HEK293T (cell line): ENCODE results near the gene BAIAP2.
A peak's percentile ranks its signal among the peaks of the same experiment; 100 is the strongest.
"Not testable (repeated sequence)": the region's sequence is repeated elsewhere in the genome, so short reads cannot be mapped to it uniquely, and the experiment has no call there.

Source experiments
- CTCF ChIA-PET: fragments of 350-600 bp; formaldehyde crosslinking; extraction: SDS; loops from one replicate; lab custom pipeline; 2021; ENCODE audit warnings: antibody characterized with exemption, inconsistent platforms; lab: Yijun Ruan, JAX
- POLR2A ChIA-PET: fragments of 350-600 bp; formaldehyde crosslinking; extraction: SDS; loops from one replicate; lab custom pipeline; 2020; ENCODE audit warnings: antibody characterized with exemption, inconsistent platforms; lab: Yijun Ruan, JAX
- DNase-seq: peaks from one replicate; pipeline ENCODE4 v3.0.0; 2012; ENCODE audit warnings: mixed read lengths; ENCODE audit errors: extremely low spot score
- ARNT ChIP-seq: fragments of 450-650 bp; IDR thresholded peaks from 2 replicates; pipeline ENCODE4 v1.6.1; 2017; ENCODE audit warnings: mild to moderate bottlenecking
- BHLHE40 ChIP-seq: fragments of 450-650 bp; IDR thresholded peaks from 2 replicates; pipeline ENCODE4 v1.6.1; 2016; ENCODE audit warnings: mild to moderate bottlenecking, moderate library complexity, borderline replicate concordance
- CTBP1 ChIP-seq: fragments of 450-650 bp; IDR thresholded peaks from 2 replicates; pipeline ENCODE4 v1.6.1; 2016; ENCODE audit warnings: borderline replicate concordance
- ELF4 ChIP-seq: fragments of 450-650 bp; IDR thresholded peaks from 2 replicates; pipeline ENCODE4 v1.6.1; 2017; ENCODE audit warnings: antibody characterized with exemption
- FOXA1 ChIP-seq: fragments of 450-650 bp; IDR thresholded peaks from 2 replicates; pipeline ENCODE4 v1.6.1; 2016; ENCODE audit warnings: mild to moderate bottlenecking
- FOXK2 ChIP-seq: fragments of 450-650 bp; IDR thresholded peaks from 2 replicates; pipeline ENCODE4 v1.6.1; 2016; ENCODE audit warnings: mild to moderate bottlenecking
- FOXM1 ChIP-seq: fragments of 450-650 bp; IDR thresholded peaks from 2 replicates; pipeline ENCODE4 v1.6.1; 2017; ENCODE audit warnings: mild to moderate bottlenecking, borderline replicate concordance
- HDGF ChIP-seq: fragments of 450-650 bp; IDR thresholded peaks from 2 replicates; pipeline ENCODE4 v1.6.1; 2017; ENCODE audit warnings: antibody characterized with exemption, borderline replicate concordance
- L3MBTL2 ChIP-seq: fragments of 450-650 bp; conservative IDR thresholded peaks from 2 replicates; pipeline ENCODE4 v1.6.1; 2016; ENCODE audit warnings: mild to moderate bottlenecking
- LEF1 ChIP-seq: fragments of 450-650 bp; IDR thresholded peaks from 2 replicates; pipeline ENCODE4 v1.6.1; 2017; ENCODE audit warnings: mild to moderate bottlenecking, borderline replicate concordance
- NFRKB ChIP-seq: fragments of 450-650 bp; IDR thresholded peaks from 2 replicates; pipeline ENCODE4 v1.6.1; 2016; ENCODE audit warnings: mild to moderate bottlenecking, moderate library complexity
- SP1 ChIP-seq: fragments of 450-650 bp; IDR thresholded peaks from 2 replicates; pipeline ENCODE4 v1.6.1; 2017
- SUZ12 ChIP-seq: fragments of 450-650 bp; IDR thresholded peaks from 2 replicates; pipeline ENCODE4 v1.6.1; 2016; ENCODE audit warnings: mild to moderate bottlenecking
- TARDBP ChIP-seq: fragments of 450-650 bp; IDR thresholded peaks from 2 replicates; pipeline ENCODE4 v1.6.1; 2016
- ZNF384 ChIP-seq: fragments of 450-650 bp; IDR thresholded peaks from 2 replicates; pipeline ENCODE4 v1.6.1; 2016
- TF ChIP-seq, protein P1 (sequence below): fragments of 450-650 bp; IDR thresholded peaks from 2 replicates; pipeline ENCODE4 v1.6.1; 2016

BAIAP2 gene

GRCh38 chr17:81142301-81143199 lies 107.6 kb downstream of the BAIAP2 start:
- ChIA-PET POLR2A (interaction anchor here (1.5 kb wide), 1 partner anchor 96 kb away, joined by 6 read pairs; the partner anchor contains the start of genes NDUFAF8 and TEPSIN), CTCF (interaction anchor here (0.7 to 2.3 kb wide), 11 partner anchors 11 to 242 kb away, joined by 3 to 9 read pairs (median 3); no protein-coding TSS in a partner anchor)
- no peak for TF ChIP-seq FOXM1
- no peak for TF ChIP-seq BHLHE40
- TF ChIP-seq ZNF384: no peak
- TF ChIP-seq SP1: no peak
- no peak for TF ChIP-seq FOXK2
- no peak for TF ChIP-seq ELF4
- TF ChIP-seq L3MBTL2: no peak
- no peak for TF ChIP-seq ARNT
- TF ChIP-seq LEF1: no peak
- no peak for TF ChIP-seq TARDBP
- no peak for TF ChIP-seq NFRKB
- TF ChIP-seq HDGF: no peak
- no peak for TF ChIP-seq CTBP1
- TF ChIP-seq SUZ12: no peak
- TF ChIP-seq, protein P1, sequence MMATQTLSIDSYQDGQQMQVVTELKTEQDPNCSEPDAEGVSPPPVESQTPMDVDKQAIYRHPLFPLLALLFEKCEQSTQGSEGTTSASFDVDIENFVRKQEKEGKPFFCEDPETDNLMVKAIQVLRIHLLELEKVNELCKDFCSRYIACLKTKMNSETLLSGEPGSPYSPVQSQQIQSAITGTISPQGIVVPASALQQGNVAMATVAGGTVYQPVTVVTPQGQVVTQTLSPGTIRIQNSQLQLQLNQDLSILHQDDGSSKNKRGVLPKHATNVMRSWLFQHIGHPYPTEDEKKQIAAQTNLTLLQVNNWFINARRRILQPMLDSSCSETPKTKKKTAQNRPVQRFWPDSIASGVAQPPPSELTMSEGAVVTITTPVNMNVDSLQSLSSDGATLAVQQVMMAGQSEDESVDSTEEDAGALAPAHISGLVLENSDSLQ: no peak
- TF ChIP-seq FOXA1: no peak
- peak; percentile 85 for DNase-seq

DNA sequence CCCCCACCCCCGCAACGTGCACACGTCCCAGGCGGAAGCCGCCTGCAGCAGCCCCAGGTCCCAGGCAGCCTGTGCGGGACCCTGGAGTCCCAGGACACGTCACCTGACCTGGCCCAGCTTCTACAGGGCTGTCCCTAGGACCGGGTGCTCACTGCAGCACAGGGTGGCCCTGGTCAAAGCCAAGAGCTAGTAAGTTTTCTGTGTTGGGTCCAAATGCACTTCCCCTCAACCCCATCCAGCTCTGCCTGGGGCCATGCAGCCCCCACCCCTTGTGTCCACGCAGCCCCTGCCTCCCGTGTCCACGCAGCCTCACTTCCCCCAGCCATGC lies 108.2 kb downstream of the BAIAP2 start:
- ChIA-PET CTCF (interaction anchor here (0.9 to 2.3 kb wide), 8 partner anchors 11 to 97 kb away, joined by 3 to 9 read pairs (median 4); no protein-coding TSS in a partner anchor), POLR2A (interaction anchor here (1.5 kb wide), 1 partner anchor 95 kb away, joined by 6 read pairs; the partner anchor contains the start of genes NDUFAF8 and TEPSIN)
- no peak for DNase-seq
- TF ChIP-seq SP1: no peak
- TF ChIP-seq TARDBP: no peak
- no peak for TF ChIP-seq BHLHE40
- no peak for TF ChIP-seq ELF4
- TF ChIP-seq HDGF: no peak
- TF ChIP-seq ZNF384: no peak
- TF ChIP-seq FOXK2: no peak
- no peak for TF ChIP-seq NFRKB
- TF ChIP-seq, protein P1: no peak
- no peak for TF ChIP-seq FOXA1
- TF ChIP-seq CTBP1: no peak
- no peak for TF ChIP-seq LEF1
- TF ChIP-seq FOXM1: no peak
- TF ChIP-seq SUZ12: no peak
- no peak for TF ChIP-seq ARNT
- no peak for TF ChIP-seq L3MBTL2

DNA sequence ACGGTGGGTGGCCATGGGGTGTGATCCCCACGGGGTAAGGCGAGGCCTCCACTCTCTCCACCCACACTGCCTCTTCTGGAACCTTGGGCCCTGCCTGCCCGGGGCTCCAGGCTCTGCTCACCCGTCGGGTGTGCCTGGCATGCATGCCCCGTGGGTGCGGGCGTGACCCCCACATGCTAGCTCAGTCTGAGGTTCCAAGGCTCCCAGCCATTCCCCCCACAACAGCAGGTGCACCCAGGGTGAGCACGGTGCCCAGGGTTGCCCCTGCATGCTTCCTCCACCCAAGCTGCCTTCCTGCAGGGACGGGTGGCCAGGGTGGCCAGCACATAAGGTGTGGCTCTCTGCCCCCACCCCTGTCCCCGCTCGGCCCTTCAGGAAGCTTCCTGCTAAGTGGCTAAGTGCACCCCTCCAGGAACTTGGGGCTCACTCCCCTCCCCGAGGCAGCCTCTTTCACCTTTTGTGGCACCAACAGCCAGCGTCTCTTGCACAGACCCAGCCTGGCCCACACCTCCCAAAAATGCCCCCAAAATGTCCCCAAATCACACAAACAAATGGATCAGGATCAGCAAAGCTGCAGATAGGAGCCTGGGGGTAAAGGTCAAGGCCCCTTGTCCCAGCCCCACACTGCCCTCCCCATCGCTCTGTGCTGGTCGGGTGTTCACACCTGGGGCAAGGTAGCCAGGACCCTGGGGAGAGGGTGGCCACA lies 108.9 kb downstream of the BAIAP2 start:
- POLR2A ChIA-PET: interaction anchor here (1.5 to 1.6 kb wide), 2 partner anchors 79 to 95 kb away, joined by 6 to 7 read pairs; partner anchors contain the start of genes CEP131, NDUFAF8 and TEPSIN

DNA sequence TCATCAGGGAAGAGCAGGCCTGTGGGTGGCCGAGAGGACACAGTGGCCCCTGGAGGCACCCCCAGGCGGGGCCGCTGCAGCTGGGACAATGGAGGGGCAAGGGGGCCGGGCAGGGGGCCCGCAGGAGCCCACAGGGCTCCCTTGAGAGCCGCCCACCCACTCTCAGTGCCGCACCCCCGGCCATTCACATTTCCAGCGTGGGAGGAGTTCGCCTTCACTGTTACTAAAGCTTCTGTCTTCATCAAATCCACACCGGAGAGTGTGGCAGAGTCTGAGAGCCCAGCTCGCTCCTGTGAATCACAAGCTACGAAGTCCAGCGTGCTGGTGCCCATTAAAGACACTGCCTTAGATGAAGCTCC lies 109.5 kb downstream of the BAIAP2 start:
- POLR2A ChIA-PET: interaction anchor here (1.6 kb wide), 1 partner anchor 79 kb away, joined by 7 read pairs; the partner anchor contains the start of gene CEP131
- TF ChIP-seq ARNT (no peak), ZNF384 (no peak), TARDBP (no peak), FOXK2 (no peak), NFRKB (no peak), SUZ12 (no peak)
- CTCF ChIA-PET: interaction anchor here (0.6 to 2.3 kb wide), 2 partner anchors 94 to 96 kb away, joined by 3 to 9 read pairs; partner anchors contain the start of genes NDUFAF8 and TEPSIN
- no peak for DNase-seq

More for the DNA sequence above, 108.9 kb downstream of the BAIAP2 start:
- CTCF ChIA-PET: interaction anchor here (1.4 to 2.3 kb wide), 4 partner anchors 49 to 97 kb away, joined by 4 to 9 read pairs (median 6); no protein-coding TSS in a partner anchor
- TF ChIP-seq SP1: no peak
- no peak for TF ChIP-seq NFRKB
- no peak for TF ChIP-seq FOXK2
- no peak for TF ChIP-seq TARDBP
- TF ChIP-seq CTBP1: no peak
- TF ChIP-seq BHLHE40: no peak
- TF ChIP-seq FOXA1: no peak
- TF ChIP-seq SUZ12: no peak
- no peak for TF ChIP-seq FOXM1
- TF ChIP-seq LEF1: no peak
- no peak for TF ChIP-seq ARNT
- TF ChIP-seq, protein P1: no peak
- TF ChIP-seq ZNF384: no peak
- no peak for TF ChIP-seq L3MBTL2
- TF ChIP-seq ELF4: no peak
- TF ChIP-seq HDGF: no peak
- no peak for DNase-seq

GRCh38 chr17:81146208-81146607 lies 111.3 kb downstream of the BAIAP2 start:
- DNase-seq, POLR2A ChIA-PET: not testable (repeated sequence)
- CTCF ChIA-PET: interaction anchor here (0.6 kb wide), 1 partner anchor 205 kb away, joined by 3 read pairs; no protein-coding TSS in a partner anchor
